GM20000 (cell line): ENCODE data around the gene AGPAT4.

Experiments used
- DNase-seq: peaks from one replicate; pipeline ENCODE4 v3.0.0; 2012; ENCODE audit warnings: low spot score
- CTCF ChIP-seq: IDR thresholded peaks from 2 replicates; pipeline ENCODE4 v1.5.1; 2012; ENCODE audit warnings: mild to moderate bottlenecking, control low read depth; ENCODE audit errors: extremely low read depth, missing control alignments

Gene AGPAT4

GRCh38 chr6:161152907-161153662 lies 120.8 kb downstream of the AGPAT4 start:
- peak; percentile 52 for DNase-seq
- TF ChIP-seq CTCF = no peak

GRCh38 chr6:161152527-161152862 lies 121.4 kb downstream of the AGPAT4 start:
- no peak for TF ChIP-seq CTCF
- DNase-seq = no peak

GRCh38 chr6:161151660-161152526 lies 122.0 kb downstream of the AGPAT4 start:
- DNase-seq = no peak
- TF ChIP-seq CTCF = no peak

- no peak for DNase-seq
- no peak for TF ChIP-seq CTCF
These were observed 122.7 kb downstream of the AGPAT4 start for GRCh38 chr6:161151059-161151645.

- no peak for TF ChIP-seq CTCF
- DNase-seq = no peak
These were observed 123.3 kb downstream of the AGPAT4 start for GRCh38 chr6:161150566-161150965.

GRCh38 chr6:161150136-161150535 lies 123.7 kb downstream of the AGPAT4 start:
- TF ChIP-seq CTCF = no peak

More at GRCh38 chr6:161150136-161150535, 123.7 kb downstream of the AGPAT4 start:
- DNase-seq = no peak
